Measurements from ENCODE around the gene ARID1B. TPM values are rescaled to one million over a fixed set of nuclear protein-coding genes. Genes with fewer than 3 reads are reported as not detected.

ARID1B gene
- total RNA-seq, 1 donor from 2014 or later: 97.2 TPM

- TF ChIP-seq, protein P1, sequence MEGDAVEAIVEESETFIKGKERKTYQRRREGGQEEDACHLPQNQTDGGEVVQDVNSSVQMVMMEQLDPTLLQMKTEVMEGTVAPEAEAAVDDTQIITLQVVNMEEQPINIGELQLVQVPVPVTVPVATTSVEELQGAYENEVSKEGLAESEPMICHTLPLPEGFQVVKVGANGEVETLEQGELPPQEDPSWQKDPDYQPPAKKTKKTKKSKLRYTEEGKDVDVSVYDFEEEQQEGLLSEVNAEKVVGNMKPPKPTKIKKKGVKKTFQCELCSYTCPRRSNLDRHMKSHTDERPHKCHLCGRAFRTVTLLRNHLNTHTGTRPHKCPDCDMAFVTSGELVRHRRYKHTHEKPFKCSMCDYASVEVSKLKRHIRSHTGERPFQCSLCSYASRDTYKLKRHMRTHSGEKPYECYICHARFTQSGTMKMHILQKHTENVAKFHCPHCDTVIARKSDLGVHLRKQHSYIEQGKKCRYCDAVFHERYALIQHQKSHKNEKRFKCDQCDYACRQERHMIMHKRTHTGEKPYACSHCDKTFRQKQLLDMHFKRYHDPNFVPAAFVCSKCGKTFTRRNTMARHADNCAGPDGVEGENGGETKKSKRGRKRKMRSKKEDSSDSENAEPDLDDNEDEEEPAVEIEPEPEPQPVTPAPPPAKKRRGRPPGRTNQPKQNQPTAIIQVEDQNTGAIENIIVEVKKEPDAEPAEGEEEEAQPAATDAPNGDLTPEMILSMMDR (conservative IDR thresholded peaks at IDR 0.05): no peak
- no peak for DNase-seq (ENCODE audit: extremely low spot score, unreplicated experiment)
- Mint-ChIP-seq H3K9me3 (no peaks in the 10 kb centered on the region), H3K4me1 (ENCODE audit: unreplicated experiment) (no peaks in the 10 kb centered on the region), H3K36me3 (no peaks in the 10 kb centered on the region), H3K27ac (no peak overlapping the region), H3K27me3 (no peaks in the 10 kb centered on the region), H3K4me3 (no peak overlapping the region)
These were observed 20.3 kb upstream of the ARID1B start for GRCh38 chr6:156756630-156757610.

DNA sequence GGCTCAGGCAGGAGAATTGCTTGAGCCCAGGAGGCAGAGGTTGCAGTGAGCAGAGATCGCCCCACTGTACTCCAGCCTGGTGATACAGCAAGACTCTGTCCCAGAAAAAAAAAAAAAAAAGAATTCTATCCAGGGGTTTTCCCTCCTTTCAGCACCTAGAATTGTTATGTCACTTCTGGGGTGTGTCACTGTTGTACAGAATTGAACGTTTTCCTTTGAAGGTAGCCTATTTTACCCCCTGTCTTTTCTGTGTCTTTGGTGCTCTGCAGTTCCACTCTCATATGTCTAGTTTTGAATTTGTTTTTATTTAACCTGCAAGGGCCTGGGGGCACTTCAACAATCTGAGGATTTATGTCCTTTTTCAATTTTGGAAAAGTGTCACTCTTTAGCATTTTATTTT is 19.3 kb upstream of the ARID1B start:
- TF ChIP-seq, protein P1 (conservative IDR thresholded peaks at IDR 0.05): no peak
- Mint-ChIP-seq H3K4me1 (ENCODE audit: unreplicated experiment) (no peaks in the 10 kb centered on the region), H3K9me3 (no peaks in the 10 kb centered on the region), H3K36me3 (no peaks in the 10 kb centered on the region), H3K27me3 (no peaks in the 10 kb centered on the region), H3K4me3 (no peak overlapping the region), H3K27ac (no peak overlapping the region)
- DNase-seq (ENCODE audit: extremely low spot score, unreplicated experiment): no peak

GRCh38 chr6:156760377-156760776 is 16.8 kb upstream of the ARID1B start:
- Mint-ChIP-seq H3K4me1 (ENCODE audit: unreplicated experiment) (no peaks in the 10 kb centered on the region), H3K27ac (no peak overlapping the region), H3K36me3 (no peaks in the 10 kb centered on the region), H3K9me3 (no peaks in the 10 kb centered on the region), H3K27me3 (no peaks in the 10 kb centered on the region), H3K4me3 (no peak overlapping the region)
- TF ChIP-seq, protein P1 (conservative IDR thresholded peaks at IDR 0.05): no peak
- no peak for DNase-seq (ENCODE audit: extremely low spot score, unreplicated experiment)

- TF ChIP-seq, protein P1 (conservative IDR thresholded peaks at IDR 0.05): no peak
- H3K4me1 Mint-ChIP-seq (ENCODE audit: unreplicated experiment): no peaks in the 10 kb centered on the region
These were observed 14.6 kb upstream of the ARID1B start for GRCh38 chr6:156762547-156762946.

GRCh38 chr6:156765117-156765516 is 12.1 kb upstream of the ARID1B start:
- Mint-ChIP-seq H3K27me3 (no peaks in the 10 kb centered on the region), H3K9me3 (no peaks in the 10 kb centered on the region), H3K27ac (no peak overlapping the region), H3K4me3 (no peak overlapping the region), H3K4me1 (ENCODE audit: unreplicated experiment) (no peaks in the 10 kb centered on the region), H3K36me3 (no peaks in the 10 kb centered on the region)
- TF ChIP-seq, protein P1 (conservative IDR thresholded peaks at IDR 0.05): no peak
- DNase-seq (ENCODE audit: extremely low spot score, unreplicated experiment): no peak

More at GRCh38 chr6:156762547-156762946, 14.6 kb upstream of the ARID1B start:
- H3K27ac Mint-ChIP-seq: no peak overlapping the region
- no peaks in the 10 kb centered on the region for H3K36me3 Mint-ChIP-seq
- no peak for DNase-seq (ENCODE audit: extremely low spot score, unreplicated experiment)
- no peaks in the 10 kb centered on the region for H3K9me3 Mint-ChIP-seq
- no peaks in the 10 kb centered on the region for H3K27me3 Mint-ChIP-seq
- no peak overlapping the region for H3K4me3 Mint-ChIP-seq
